LHCN-M2 (cell line): ENCODE measurements around the gene CEP112. TPM values are rescaled to one million over a fixed set of nuclear protein-coding genes. Genes with fewer than 3 reads are reported as not detected.
"Not testable (repeated sequence)": the region's sequence is repeated elsewhere in the genome, so short reads cannot be mapped to it uniquely, and the experiment has no call there.

Experiments
- DNase-seq: peaks from one replicate; pipeline ENCODE4 v3.0.0-alpha.2; 2012; ENCODE audit warnings: low read depth
- total RNA-seq: library from RNA; depleted of rRNA; stranded (reverse); fragments of >200 nt; gene quantifications from 2 replicates; pipeline ENCODE4 v1.2.3, GENCODE V29; 2014

Gene CEP112
- total RNA-seq, 1 experiment from 2014 or later: 37.2 TPM

DNA sequence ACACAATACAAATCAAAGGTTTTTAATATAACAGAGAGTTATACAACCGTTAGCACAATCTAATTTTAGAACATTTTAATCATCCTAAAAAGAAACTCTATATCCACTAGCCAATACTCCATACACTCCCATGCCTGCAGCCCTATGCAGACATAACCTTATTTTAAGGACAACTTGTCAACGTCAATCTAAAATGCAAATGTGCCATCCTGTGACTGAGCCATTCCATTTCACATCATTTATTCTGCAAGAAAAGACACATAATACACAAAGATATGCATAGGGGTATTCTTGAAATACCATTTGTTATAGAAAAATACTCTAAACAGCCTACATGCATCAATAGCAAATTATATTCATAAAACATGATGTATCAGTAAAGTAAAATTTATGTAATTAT lies 106.7 kb downstream of the CEP112 start:
- no peak for DNase-seq

DNA sequence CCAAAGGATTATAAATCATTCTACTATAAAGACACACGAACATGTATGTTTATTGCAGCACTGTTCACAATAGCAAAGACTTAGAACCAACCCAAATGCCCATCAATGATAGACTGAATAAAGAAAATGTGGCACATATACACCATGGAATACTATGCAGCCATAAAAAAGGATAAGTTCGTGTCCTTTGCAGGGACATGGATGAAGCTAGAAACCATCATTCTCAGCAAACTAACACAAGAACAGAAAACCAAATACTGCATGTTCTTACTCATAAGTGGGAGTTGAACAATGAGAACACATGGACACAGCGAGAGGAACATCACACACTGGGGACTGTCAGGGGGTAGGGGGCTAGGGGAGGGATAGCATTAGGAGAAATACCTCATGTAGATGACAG lies 111.3 kb downstream of the CEP112 start:
- not testable (repeated sequence) for DNase-seq

GRCh38 chr17:66076546-66077190 lies 115.3 kb downstream of the CEP112 start:
- peak; percentile 61 for DNase-seq

DNA sequence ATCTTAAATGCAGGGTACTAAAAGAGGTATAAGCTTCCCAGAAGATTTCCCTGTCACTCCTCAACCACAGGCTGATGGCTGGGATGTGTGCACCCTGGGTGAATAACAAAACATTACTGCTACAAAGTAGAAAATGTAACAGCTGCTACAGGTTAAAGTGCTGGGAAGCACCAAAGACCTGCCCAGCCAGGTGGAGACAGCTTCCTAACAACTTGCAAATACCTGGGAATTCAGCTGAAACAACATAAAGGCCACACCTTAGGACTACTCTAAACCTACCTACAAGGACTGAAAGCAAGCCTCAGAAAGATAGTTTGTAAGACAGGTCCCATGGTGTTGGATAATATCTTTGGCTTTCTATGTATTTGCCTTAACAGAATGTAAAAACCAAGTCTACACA lies 118.5 kb downstream of the CEP112 start:
- no peak for DNase-seq

DNA sequence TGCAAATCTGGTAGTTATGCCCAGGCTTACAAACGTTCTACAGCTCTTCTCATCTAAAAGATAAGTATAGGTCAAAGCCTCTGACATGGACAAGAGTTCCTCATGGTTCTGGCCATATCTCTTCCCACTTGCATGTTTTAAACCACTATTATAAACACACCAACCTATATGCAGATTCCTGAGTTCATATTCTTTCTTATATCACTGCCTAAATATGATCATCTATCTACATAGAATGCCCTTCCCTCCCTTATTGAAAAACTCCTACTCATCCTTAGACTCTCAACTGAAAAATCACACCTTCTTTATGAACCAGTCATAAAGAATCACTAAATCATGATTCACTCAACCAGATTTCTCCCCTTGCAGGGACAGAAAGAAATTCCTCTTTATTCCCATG lies 128.2 kb downstream of the CEP112 start:
- DNase-seq: no peak

- no peak for DNase-seq
These were observed 135.8 kb downstream of the CEP112 start for GRCh38 chr17:66056148-66056547.

DNA sequence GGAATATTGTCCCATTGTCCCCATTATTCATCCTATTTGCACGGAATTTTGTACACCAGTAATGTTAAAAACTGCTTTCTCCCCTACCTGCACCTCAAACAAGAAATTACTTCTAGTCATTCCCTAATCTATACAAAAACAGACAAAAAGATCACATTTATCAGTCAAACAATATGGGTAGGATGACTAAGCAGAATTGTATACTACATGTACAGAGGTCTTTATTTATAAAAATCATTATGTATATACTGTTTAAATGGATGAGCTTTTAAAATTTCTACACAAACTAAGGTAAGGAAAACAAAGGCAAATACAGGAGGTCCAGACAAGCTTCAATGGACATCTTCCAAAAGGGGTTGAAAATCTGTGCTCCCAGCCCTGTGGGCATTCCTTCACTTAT lies 137.7 kb downstream of the CEP112 start:
- DNase-seq: no peak

DNA sequence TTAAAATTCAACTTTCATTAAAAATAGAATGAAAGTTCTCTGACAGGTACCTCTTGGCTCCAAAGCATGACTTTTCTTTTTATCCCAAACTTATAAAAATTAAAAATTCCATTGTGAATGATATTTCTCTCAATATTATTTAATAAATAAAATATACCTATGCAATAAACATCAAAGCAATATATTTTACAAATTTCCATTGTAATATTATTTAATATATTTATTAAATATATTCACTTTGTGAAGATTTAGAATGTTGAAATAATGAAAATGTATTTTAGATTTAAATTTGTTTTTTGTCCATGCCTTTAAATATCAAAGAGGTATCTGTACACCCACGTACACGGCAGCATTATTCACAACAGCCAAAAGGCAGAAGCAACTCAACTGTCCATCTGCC lies 147.8 kb downstream of the CEP112 start:
- no peak for DNase-seq

DNA sequence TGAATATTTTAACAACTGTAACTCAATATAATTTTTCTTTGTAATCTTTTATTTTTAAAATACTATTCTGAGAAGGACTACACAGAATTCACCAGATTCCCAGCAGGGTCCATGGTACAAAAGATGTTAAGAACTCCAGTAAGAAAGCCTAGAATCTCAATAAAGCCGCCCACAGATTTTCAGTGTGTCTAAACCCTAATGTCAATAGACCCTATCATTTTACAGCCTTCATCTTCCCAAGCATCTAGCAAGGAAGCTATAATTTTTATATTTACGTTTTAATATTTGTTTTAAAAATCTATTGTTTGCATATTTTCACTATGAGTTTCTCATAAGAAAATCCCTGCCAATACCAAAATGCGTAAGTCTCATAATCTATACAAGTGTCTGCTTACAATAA lies 148.5 kb downstream of the CEP112 start:
- DNase-seq: no peak

- no peak for DNase-seq
These were observed 151.5 kb downstream of the CEP112 start for GRCh38 chr17:66040402-66040801.

DNA sequence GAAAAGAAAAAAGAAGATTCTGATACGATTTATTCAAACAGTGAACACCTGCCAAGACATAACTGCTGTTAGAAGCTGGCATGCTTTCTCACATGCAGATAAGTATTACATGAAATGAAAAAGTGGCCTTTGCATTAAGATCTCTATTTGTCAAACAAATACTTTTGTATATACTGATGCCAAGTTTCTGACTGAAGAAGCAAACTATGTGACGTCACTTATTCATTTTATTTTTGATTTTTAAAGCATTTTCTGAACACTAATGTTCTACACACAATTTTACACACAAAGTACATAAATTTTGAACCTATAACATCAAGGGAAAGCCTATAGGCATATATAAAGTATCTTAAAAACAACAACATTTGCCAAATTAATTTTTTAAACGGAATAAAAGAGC lies 153.8 kb downstream of the CEP112 start:
- DNase-seq: no peak

DNA sequence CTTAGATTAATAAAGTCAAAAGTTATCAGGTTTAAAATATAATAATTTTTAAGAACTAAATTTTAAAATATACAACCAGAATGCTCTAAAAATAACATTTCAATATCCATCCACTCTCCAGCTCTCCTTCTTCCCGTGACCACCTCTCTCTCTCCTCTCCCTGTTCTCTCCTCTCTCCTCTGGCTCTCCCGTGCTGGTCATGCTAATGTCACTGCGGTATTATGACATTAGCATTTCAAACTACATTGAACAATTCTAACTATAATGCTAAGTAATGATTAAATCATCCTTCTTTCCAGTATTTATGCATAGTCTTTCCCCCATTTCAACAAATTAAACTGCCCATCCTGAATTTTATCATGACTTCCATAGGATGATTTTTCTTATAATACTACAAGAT lies 154.7 kb downstream of the CEP112 start:
- no peak for DNase-seq

- DNase-seq: peak; percentile 40
These were observed 159.7 kb downstream of the CEP112 start for GRCh38 chr17:66032082-66032712.

GRCh38 chr17:66025551-66025950 lies 166.4 kb downstream of the CEP112 start:
- DNase-seq: peak; percentile 51

- no peak for DNase-seq
These were observed 170.2 kb downstream of the CEP112 start for GRCh38 chr17:66021757-66022156.

GRCh38 chr17:66018786-66019185 lies 173.1 kb downstream of the CEP112 start:
- no peak for DNase-seq

- no peak for DNase-seq
These were observed 175.7 kb downstream of the CEP112 start for GRCh38 chr17:66016231-66016630.

DNA sequence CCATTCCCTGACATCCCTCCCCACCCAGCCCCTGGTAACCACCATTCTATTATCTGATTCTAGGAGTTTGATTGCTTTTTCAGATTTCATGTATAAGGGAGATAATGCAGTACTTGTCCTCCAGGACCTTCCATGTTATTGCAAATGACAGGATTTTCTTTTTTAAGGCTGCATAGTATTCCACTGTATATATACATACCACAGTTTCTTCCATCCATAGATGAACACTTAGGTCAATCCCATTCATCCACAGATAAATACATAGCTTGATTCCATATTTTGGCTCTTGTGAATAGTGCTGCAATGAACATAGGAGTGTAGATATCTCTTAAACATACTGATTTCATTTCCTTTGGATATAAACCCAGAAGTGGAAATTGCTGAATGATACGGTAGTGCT lies 183.3 kb downstream of the CEP112 start:
- DNase-seq: no peak

DNA sequence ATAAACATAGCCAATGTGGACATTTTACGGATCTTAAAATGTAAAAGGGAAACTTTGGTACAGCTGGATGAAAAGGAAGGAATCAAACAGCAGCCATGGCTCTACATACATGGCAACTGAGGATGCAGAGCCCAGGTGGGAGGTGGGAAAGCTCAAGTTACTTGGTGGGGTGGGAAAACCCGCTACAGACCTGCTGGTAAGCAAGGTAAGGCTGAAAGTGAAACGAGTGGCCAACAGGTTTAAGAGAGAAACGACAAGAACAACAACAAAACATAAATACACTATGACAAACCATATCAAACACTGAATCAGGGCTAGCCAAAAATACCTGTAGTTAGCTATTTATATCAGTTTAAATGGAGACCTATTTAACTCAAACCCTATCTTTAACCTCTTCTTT lies 185.3 kb downstream of the CEP112 start:
- no peak for DNase-seq

DNA sequence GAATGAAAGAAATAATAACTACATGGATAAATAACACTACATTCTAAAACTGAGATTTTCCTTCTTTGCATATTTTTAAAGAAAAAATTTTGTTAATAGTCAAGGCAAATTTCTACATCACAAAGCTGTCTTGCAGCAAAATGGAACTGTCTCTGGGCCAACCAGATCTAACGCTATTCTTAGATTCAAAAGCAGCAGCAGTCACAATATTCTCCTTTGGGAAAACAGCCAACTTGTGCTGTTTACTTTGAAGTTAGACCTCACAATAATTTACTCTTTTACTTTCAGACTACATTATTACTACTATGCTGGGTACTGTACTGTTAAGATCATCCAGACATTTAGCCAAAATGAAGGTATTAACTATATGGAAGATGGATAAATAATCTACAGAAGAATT lies 189.1 kb downstream of the CEP112 start:
- no peak for DNase-seq

DNA sequence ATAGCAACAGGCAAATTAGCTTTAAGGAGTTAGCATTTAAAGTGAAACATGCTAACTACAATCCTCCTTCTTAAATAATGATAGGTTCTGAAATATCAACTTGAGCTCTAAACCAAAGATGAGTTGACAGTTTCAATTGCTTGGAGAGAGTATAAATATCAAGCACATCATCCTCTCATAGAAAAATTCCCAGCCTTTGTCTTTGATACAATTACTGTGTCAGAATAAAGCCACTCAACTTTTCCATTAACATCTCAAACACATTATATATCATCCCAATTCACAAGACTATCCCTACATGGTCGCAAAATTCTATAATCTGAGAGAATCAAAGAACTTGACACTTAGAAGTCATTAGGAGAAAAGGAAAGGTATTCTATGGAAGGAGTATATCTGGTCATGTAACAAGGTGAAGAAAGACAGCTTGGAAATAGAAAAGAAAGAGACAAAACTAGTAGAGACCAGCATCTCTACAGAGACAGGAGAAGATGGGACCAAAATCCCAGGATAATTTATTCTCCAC lies 189.8 kb downstream of the CEP112 start:
- no peak for DNase-seq

DNA sequence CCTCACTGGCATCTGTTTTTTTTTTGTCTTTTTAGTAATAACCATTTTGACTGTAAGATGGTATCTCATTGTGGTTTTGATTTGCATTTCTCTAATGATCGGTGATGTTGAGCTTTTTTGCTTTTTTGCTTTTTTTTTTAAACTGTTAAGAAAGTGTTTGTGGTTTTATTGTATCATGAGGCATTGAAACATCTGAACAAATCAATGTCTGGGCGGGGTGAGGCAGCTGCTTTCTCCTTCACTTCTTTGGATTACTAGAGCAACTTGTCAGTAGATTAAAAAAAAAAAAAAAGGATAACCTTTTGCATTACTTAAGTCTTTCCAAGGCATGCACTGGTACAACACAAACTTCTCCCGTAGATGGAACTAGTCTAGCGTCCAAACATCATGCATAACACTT lies 191.7 kb downstream of the CEP112 start:
- DNase-seq: no peak

- DNase-seq: no peak
These were observed 193.3 kb downstream of the CEP112 start for GRCh38 chr17:65998675-65999074.
